ENCODE data around the gene USP25.

USP25 gene

DNA sequence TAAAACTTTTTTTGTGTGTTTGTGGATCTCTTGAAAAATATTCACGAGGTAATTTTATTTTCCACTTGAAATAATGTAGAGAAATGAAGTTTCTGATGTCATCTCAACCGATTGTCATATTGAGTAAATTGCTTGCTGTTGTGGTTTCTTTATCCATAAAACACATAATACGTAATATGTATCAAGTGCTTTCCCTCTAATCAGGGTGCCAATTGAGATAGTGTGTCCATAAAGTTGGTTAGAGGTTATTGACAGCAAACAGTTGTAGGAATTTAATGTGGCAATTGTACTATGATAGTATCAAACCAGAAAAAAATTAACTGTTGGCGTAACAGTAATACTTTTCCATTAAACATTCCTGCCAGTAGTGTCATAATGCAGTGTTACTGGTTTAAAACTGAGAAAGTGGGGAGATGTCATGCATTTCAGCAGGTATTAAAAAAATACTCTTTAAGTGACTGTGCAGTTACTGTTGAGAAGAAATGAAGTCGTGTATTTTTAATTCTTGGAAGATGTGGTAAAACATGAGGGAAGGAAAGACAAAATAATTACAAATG, 38.3 kb downstream of the USP25 start:
- TF ChIP-seq CTCF (IDR thresholded peaks at IDR 0.05), result no peak

DNA sequence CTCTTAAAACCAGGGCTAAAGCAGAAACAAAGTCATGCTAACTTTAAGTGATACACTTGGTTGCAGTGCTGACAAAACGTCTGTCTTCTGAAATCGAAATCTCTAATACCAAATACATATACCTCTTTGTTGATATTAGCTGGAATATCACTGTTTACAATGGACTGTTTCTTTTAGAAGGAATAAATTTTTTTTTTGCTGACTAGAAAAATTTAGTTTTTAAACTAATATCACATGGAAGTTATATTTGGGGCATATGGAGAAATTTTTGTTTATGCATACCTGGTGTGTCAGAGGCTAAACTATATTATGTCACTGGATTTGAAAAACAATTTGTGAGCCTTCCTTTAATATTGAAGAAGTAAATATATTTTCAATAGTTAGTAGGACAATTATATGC, 39.1 kb downstream of the USP25 start:
- no peak for TF ChIP-seq CTCF (IDR thresholded peaks at IDR 0.05)

- TF ChIP-seq CTCF (IDR thresholded peaks at IDR 0.05), result no peak
Measured at GRCh38 chr21:15771311-15771710, 41.5 kb downstream of the USP25 start.

DNA sequence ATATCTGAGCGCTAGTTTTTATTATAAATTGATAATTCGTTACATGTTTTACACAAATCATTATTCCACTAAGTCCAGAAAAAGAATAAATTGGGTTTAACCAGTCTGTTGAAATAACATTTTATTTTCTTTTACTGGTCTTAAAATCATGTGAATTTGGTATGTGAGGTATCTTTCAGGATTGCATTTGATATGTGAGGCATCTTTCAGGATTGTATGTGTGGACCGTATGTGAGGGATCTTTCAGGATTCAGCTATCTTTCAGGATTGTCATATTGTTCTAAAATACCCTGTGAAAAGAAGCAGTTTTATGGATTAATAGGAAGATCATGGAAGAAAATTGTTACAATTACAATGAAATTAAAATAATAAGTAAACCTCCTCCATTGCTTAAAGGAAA, 42.9 kb downstream of the USP25 start:
- no peak for TF ChIP-seq CTCF (IDR thresholded peaks at IDR 0.05)

DNA sequence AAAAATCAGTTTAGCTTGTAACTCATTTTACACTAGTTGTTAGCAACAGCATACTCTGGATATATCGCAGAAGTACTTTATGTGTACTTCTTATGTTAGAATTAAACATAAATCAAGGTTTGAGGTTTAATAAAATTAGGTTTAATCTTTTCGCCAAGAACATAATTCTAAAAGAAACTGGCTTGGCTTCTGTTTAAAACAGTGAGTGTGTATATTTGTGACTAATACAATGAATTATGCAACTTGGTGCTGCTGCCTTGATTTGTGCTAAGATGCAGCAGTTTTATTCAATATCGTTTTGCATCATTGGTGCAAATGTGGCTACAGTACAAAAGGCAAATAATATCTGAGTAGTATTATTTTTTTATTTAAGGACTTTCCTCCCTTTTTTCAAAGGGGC, 44.8 kb downstream of the USP25 start:
- TF ChIP-seq CTCF (IDR thresholded peaks at IDR 0.05), result no peak

- no peak for TF ChIP-seq CTCF (IDR thresholded peaks at IDR 0.05)
Measured at GRCh38 chr21:15775291-15775690, 45.5 kb downstream of the USP25 start.

- TF ChIP-seq CTCF (IDR thresholded peaks at IDR 0.05), result no peak
Measured at GRCh38 chr21:15775981-15776380, 46.2 kb downstream of the USP25 start.

DNA sequence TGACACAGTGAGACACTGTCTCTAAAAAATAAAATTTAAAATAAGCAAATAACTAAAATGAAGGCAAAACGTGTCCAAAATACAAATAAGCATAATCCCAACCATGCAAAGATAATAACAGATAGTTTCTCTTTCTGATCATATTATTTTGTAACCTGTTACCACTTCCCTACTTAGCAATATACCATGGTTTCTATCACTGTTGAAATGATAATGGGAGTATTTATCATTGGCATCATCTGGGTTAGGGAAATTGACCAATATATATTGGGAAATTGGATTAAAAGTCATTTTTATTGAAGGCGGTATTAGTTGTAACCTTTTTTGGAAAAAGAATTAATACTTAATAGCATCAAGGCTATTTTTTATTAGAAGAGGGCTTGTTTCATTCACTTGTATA, 47.0 kb downstream of the USP25 start:
- no peak for TF ChIP-seq CTCF (IDR thresholded peaks at IDR 0.05)
